Measurements from ENCODE around the gene FBXW7. TPM values are rescaled to one million over a fixed set of nuclear protein-coding genes. Genes with fewer than 3 reads are reported as not detected.
"Not testable (repeated sequence)": the region's sequence is repeated elsewhere in the genome, so short reads cannot be mapped to it uniquely, and the experiment has no call there.

FBXW7 gene
- total RNA-seq, 1 donor, result 59.7 TPM

DNA sequence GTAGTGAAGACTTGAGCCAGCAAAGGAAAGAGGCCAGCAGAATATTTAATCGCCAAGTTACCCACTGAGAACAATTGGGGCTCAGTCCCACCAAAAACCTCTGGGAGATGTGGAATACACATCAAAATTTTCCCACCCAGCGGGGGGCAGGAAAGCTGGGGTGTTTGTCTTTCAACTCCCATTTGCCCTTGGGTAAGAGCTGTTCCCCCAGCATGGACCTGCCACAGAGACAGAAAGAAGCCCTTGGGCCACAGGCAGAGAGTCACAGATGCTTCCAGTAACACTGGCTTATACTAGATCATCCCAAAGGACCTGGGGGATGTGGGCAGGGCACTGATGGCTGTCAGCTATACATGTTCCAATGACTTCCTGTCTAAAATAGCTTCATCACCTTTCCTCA is 18.9 kb upstream of the FBXW7 start:
- H3K4me3 ChIP-seq (ENCODE audit: low read depth, low read length), result no peak overlapping the region
- TF ChIP-seq, protein P1, sequence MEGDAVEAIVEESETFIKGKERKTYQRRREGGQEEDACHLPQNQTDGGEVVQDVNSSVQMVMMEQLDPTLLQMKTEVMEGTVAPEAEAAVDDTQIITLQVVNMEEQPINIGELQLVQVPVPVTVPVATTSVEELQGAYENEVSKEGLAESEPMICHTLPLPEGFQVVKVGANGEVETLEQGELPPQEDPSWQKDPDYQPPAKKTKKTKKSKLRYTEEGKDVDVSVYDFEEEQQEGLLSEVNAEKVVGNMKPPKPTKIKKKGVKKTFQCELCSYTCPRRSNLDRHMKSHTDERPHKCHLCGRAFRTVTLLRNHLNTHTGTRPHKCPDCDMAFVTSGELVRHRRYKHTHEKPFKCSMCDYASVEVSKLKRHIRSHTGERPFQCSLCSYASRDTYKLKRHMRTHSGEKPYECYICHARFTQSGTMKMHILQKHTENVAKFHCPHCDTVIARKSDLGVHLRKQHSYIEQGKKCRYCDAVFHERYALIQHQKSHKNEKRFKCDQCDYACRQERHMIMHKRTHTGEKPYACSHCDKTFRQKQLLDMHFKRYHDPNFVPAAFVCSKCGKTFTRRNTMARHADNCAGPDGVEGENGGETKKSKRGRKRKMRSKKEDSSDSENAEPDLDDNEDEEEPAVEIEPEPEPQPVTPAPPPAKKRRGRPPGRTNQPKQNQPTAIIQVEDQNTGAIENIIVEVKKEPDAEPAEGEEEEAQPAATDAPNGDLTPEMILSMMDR (IDR thresholded peaks at IDR 0.05; ENCODE audit: insufficient read depth, low read length), result no peak
- DNase-seq (ENCODE audit: low read depth), result no peak

DNA sequence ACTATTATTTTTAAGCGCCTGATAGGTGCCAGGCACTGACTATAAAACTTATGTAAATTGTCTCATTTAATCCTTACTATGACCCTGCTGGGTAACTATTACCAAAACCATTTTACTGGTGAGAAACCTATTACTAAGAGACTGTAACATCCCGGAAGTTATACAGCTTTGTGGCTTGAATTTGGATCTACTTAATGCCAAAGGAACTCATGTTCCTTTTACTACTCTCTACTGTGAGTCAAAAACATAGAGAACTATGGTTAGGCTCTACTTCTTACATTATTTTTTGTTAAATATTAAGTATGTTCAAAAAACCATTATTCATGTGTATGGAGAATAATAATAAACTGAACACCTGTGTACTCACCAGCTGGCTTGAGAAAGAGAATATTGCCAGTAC is 14.8 kb upstream of the FBXW7 start:
- DNase-seq (ENCODE audit: low read depth); H3K4me3 ChIP-seq (ENCODE audit: low read depth, low read length): not testable (repeated sequence)

DNA sequence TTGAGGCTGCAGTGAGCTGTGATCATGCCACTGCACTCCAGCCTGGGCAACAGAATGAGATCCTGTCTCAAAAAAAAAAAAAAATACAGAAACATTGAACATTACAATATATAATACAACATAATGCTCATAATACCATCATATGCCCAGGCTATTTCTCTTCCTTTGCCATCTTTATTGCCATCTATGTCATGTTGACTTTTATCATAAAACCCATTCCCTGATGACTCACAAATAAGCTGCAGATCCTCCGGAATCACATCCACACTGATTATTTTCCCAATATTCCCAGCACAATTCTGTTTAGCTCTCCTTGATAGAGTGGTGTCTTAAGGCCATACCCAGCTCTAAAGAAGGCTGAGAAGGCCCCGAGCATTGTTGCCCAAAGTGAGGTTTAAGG is 9.2 kb upstream of the FBXW7 start:
- TF ChIP-seq, protein P1 (IDR thresholded peaks at IDR 0.05; ENCODE audit: insufficient read depth, low read length), result no peak
- DNase-seq (ENCODE audit: low read depth), result no peak

DNA sequence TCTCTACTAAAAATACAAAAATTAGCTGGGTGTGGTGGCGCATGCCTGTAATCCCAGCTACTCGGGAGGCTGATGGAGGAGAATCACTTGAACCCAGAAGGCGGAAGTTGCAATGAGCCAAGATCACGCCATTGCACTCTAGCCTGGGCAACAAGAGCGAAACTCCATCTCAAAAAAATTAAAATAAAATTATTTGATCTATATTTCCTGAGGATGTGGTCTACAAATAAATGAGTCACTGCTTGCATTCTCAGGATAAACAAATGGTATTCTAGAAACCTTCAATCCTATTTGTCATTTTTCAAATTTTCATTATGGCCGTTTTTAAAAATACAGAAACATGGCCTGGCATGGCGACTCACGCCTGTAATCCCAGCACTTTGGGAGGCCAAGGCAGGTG is 8.6 kb upstream of the FBXW7 start:
- DNase-seq (ENCODE audit: low read depth); H3K4me3 ChIP-seq (ENCODE audit: low read depth, low read length): not testable (repeated sequence)

More for the DNA sequence above, 9.2 kb upstream of the FBXW7 start:
- H3K4me3 ChIP-seq (ENCODE audit: low read depth, low read length), result no peak overlapping the region

DNA sequence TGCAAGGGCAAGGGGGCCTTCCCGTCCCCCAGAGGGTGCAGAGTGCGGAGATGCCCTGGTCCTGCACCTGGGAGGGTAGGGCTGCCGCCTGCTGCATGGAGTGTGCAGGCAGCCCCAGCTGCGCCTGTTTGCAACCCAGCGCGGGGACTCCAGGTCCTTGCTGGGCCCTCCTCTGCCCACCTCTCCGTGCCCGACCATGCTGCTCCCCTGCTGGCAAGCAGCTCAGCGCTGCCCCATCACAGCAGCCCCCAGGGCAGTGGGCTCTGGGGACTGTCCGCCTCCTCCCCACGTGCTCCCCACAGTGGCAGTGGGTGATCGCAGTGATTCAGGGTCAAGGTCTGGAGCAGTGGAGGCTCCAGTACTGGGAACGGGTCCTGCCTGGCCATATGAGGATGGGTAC is 5.0 kb upstream of the FBXW7 start:
- TF ChIP-seq, protein P1 (IDR thresholded peaks at IDR 0.05; ENCODE audit: insufficient read depth, low read length), result no peak
- H3K4me3 ChIP-seq (ENCODE audit: low read depth, low read length), result no peak overlapping the region
- DNase-seq (ENCODE audit: low read depth), result no peak

DNA sequence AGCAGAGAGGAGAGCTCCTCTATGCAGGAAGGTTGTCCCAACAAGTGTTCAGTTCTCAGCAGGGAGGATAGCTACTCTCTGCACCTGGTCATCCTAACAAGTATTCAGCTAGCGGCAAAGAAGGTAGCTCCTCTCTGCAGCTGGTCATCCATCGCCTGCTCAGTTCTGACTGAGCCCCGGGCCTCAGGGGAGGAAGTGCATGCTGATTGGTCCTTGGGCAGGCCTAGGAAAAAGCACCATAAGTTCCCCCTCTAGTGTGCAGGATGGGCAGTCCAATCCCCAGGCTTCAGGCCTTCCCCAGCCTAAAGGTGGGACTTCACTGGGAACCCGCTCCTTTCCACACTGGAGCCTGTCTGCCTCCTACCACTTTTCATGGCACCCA is 4.4 kb upstream of the FBXW7 start:
- TF ChIP-seq, protein P1 (IDR thresholded peaks at IDR 0.05; ENCODE audit: insufficient read depth, low read length), result no peak
- no peak overlapping the region for H3K4me3 ChIP-seq (ENCODE audit: low read depth, low read length)
- DNase-seq (ENCODE audit: low read depth), result no peak

DNA sequence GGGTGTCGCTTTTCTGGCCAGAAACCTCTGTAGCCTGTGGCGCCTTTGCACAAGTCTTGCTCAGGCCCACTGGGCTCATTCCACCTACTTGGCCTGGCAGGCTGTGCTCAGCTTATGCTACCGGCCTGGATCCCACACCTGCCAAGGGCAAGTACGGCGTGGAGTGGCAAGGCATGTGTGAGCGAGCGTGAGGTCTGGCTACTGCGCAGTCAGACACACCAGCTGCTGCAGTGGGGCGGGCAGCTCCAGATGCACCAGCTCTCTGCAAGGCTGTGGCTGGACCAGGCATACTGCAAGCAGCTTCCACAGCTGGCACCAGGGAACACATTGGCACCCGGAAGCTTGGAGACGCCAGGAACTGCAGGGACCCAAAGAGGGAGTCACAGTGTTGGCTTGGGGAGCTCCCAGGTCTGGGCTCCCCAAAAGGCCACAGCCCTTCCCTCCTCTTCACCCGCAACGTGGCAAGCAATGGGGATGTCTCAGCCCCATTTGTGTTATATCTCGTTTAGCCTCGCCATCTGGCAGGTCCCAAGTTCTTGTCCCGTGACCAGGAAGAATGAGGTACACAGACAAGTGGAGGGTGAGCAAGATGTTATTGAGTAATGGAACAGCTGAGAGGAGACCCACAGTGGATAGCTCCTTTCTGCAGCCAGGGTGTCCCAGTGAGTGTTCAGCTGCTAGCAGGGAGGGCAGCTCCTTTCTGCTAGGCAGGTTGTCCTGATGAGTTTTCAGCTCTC is 3.8 kb upstream of the FBXW7 start:
- TF ChIP-seq, protein P1 (IDR thresholded peaks at IDR 0.05; ENCODE audit: insufficient read depth, low read length), result no peak
- no peak for DNase-seq (ENCODE audit: low read depth)
- no peak overlapping the region for H3K4me3 ChIP-seq (ENCODE audit: low read depth, low read length)

DNA sequence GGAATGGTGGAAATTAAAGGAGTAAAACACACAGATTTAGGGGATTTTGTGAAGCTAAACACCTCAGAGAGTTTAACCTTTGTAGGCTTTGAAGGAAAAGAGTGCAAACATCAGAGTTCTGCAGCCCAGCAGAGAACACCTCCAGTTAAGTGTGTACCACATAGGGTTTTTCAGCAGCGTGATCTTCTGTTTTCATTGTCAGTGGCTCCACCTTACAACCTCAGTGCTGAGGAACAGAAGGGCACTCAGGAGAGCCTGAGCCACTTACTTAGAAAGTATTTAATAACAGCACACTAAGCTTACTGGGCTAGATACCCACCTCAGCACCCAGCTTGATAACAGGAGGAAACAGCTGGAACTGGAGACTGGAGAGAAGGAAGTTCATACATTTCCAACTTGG is 2.0 kb upstream of the FBXW7 start:
- H3K4me3 ChIP-seq (ENCODE audit: low read depth, low read length), result no peak overlapping the region
- TF ChIP-seq, protein P1 (IDR thresholded peaks at IDR 0.05; ENCODE audit: insufficient read depth, low read length), result no peak
- no peak for DNase-seq (ENCODE audit: low read depth)

All from fibroblast of the aortic adventitia (primary cell).